HG02938 (cell line): ENCODE data around the gene ATP6V0B.
A peak's percentile ranks its signal among the peaks of the same experiment; 100 is the strongest.

Experiments used
- ATAC-seq: cut with Tn5 transposase; IDR thresholded peaks from one replicate; pipeline ENCODE4 v1.9.1; 2021; ENCODE audit warnings: mild to moderate bottlenecking, moderate library complexity; ENCODE audit not compliant: unreplicated experiment

ATP6V0B gene

DNA sequence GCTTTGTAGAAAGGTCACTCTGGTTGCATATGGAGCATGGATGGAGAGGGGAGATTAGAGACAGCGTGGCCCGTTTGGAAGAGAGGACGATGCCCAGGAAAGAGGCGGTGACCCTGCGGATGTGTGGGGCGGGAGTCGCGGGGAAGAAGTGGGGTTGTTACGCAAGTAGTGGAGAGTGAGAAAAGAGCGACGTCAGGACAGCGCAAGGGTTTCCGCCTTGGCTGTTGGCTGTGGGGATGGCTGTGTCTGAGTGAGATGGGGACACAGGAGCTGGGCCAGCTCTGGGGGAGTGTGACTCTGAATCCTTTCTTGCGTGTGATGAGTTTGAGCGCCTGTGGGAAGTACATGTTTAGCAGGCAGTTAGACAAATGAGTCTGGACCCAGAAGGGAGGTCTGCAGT, 8.0 kb downstream of the ATP6V0B start:
- no peak for ATAC-seq

DNA sequence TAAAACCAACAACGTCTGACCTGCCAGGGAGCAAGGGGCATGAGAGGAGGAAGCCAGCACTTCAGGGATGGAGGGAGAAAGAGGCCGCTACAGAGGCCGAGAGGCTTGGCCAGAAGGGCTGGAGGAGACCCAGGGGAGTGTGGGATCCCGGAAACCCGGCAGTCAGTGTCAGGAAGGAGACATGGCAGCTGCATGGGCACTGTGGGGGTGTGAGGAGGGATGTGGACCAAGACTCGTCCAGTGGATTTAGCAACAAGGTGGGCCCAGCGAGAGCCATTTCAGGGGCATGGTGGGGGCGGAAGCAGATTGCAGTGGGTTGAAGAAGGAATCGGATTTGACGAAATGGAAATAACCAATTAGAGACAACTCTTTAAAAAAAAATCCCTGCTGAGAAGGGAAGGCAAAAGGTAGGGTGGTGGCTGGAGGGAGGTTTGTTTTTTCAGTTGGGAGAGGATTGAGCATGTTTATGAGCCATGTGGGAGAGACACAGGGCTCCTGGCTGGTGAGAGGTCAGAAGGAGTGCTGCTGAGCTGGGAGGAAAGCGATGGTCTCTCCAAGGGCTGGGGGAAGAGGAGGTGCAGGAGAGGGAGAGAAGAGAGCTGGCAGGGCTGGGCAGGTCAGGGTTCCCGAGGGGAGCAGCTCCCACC, 8.6 kb downstream of the ATP6V0B start:
- ATAC-seq, result no peak

DNA sequence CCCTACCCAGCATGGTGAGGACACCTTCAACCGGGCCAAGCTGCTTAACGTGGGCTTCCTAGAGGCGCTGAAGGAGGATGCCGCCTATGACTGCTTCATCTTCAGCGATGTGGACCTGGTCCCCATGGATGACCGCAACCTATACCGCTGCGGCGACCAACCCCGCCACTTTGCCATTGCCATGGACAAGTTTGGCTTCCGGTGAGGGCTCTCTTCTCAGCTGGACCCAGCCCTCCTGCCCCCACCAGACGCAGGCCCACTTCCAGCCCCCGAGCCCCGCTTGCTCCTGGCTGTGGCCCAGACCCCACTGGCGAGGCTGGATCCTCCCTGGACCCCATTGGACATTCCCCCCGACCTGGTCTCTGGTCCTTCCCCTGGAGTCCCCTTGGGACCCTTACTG, 10.1 kb downstream of the ATP6V0B start:
- no peak for ATAC-seq

DNA sequence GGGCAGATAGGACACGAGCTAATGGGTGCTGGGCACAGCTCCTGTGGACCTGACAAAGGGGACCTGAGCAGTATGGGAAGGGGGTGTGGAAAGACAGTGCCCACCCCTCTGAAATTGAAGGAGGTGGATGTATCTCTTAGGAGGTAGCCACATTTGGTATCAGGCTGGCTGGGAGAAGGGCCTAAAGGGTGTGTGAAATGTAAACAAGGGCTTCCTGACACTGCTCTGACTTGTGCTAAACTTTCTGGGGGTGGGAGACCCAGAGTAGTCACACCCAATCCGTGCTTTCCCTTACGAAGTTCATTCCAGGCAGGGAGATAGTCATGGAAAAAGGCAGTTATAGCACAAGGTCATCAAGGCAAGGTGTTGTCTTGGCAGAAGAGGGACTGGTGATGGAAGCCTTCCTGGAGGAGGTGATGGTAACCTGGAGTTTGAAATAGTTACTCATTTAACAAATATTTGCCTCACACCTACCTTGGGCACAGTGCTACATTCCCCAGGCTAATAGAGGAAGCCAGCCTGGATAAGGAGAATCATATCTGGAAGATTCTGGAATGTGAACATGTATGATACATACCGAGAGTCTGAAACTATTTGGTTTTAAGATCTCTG, 11.3 kb downstream of the ATP6V0B start:
- no peak for ATAC-seq

DNA sequence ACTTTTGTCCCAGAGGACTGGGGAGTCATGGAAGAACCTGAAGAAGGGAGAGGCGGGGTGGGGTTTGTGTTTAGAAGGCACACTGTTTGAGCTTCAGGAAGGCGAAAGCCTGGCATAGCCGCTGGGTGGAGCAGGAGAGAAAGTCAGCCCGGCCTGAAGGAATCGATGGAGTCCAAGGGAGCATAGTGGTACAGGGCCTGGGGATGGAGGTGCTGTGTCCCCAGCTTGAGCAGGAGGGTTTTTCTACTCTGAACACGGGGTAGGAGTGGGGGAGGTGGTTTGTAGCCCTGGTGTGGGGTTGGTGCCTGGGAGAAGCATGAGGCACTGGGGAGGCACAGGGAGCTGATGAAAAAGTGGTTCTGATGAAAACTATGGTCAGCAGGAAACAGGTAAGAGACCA, 12.0 kb downstream of the ATP6V0B start:
- ATAC-seq, result no peak

DNA sequence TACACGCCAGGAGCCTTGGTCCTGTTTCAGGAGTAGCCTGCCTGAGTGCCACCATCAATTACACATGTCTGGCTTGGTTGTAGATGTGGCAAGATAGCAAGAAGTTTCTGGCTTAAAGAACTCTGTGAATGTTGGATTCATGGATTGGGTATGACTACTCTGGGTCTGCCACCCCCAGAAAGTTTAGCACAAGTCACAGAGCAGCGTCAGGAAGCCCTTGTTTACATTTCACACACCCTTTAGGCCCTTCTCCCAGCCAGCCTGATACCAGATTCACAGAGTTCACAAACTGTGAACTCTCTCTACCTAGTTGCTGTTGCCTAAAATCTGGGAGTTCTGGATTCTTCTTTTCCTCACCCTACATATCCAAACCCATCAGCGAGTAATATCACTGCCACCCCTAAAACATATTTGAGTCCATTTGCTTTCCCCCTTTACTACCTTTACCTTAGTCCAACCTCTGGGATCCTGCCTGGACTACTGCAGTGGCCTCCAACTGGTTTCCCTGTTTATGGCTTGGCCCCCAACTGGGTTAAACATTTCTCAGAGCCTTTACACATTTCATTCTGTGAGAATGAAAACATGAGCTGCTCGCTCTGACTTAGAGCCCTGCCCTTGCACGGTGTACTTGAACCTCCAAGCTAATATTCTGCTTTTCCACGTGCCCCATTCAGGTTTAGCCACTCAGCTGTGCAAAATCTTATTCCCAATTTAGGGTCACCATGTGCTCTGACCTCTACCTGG, 12.6 kb downstream of the ATP6V0B start:
- no peak for ATAC-seq

DNA sequence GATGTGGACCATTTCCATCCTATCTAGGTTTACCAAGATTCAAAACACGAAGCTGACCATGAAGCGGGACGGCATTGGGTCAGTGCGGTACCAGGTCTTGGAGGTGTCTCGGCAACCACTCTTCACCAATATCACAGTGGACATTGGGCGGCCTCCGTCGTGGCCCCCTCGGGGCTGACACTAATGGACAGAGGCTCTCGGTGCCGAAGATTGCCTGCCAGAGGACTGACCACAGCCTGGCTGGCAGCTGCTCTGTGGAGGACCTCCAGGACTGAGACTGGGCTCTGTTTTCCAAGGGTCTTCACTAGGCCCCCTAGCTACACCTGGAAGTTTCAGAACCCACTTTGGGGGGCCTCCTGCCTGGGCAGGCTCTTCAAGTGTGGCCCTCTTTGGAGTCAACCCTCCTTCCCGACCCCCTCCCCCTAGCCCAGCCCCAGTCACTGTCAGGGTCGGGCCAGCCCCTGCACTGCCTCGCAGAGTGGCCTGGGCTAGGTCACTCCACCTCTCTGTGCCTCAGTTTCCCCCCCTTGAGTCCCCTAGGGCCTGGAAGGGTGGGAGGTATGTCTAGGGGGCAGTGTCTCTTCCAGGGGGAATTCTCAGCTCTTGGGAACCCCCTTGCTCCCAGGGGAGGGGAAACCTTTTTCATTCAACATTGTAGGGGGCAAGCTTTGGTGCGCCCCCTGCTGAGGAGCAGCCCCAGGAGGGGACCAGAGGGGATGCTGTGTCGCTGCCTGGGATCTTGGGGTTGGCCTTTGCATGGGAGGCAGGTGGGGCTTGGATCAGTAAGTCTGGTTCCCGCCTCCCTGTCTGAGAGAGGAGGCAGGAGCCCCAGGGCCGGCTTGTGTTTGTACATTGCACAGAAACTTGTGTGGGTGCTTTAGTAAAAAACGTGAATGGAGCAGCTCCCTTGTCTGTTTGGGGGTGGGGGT, 15.8 kb downstream of the ATP6V0B start:
- ATAC-seq, result no peak

DNA sequence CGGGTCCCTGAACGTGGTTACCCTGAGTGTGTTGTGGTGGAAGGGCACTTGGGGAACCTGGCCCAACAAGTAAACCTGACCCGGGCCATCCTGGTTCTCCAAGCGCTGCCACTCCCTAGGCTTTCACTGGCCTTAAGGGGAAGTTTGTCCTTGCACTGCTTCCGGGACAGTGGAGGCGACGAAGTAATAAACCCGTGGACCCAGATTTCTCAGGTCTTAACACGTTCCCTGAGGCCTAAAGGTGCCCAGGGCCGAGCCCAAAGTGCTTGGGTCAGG, 16.4 kb downstream of the ATP6V0B start:
- no peak for ATAC-seq

DNA sequence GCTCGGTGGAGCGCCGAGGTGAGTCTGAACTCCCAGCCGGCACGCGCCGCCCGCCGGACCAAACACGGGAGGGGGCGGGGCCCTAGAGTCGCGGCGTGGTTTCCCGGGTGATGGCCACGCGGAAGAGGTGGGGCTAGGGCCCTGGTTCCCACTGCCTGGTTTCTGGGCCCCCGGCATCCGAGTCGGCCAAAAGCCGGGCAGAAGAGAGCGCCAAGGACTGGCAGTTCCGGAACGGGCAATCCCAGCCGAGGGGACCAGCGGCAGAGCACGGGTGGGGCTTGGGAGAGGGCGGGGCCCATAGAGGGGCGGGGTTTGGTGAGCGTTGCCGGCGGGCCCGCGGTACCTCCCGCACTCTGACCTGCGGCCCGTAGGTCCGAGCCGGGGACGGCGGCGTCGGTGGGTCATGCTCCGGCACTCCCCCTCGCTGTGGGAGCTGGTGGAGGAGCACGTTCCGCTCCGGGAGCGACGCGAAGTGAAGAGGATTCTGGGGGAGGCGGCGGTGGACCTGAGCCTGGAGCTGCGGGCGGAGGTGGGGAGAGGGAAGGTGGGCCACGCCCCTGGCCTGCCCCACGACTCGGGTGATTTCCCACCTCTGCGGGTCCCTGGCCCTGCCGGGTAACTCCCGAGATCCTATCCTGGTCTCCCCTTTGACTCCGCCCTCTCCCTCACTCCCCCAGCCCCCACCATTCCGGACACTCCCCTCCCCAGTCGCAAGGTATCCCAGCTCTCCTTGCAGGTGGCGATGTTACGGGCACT, 16.9 kb downstream of the ATP6V0B start, which contains the start of gene CCDC24:
TSS of gene CCDC24 (plus strand) at position 124 of the 756 bp plus-strand sequence. CDS start at position 404, 280 bp downstream.
- ATAC-seq, result peak; percentile 72

DNA sequence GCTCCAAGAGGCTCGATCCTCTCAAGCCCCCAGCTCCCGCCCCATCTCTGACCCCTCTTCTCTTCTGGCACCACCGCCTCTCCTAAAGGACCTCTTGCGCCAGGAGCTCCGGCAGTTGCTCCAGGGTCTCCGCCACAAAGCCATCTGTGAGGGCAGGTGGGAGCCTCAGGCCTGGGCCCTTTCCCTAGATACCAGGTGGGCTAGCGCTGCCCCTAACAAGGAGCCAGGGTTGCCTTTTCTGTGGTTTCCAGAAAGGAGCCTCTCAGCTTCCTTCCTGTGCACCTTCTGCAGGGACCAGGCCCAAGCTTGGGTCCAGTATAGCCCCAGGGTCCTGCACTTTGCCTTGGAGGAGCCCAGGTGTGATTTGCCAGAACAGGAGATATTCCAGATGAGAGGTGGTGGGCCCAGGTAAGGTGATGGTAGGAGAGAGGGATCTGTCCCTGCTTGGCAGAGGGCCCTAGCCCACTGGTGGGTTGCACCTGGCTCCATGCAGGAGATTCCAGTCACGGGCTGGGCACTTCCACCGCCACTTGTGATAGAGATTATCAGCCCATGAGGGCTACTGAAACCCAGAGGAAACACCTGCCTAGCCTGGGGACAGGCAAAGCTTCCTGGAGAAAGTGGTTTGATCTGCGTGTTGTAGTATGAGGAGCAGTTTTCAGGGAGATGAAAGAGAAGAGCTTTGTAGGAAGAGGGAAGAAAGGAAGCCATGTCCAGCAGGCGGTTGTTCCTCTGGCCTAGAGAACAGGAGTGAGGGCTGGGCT, 17.7 kb downstream of the ATP6V0B start:
- no peak for ATAC-seq

DNA sequence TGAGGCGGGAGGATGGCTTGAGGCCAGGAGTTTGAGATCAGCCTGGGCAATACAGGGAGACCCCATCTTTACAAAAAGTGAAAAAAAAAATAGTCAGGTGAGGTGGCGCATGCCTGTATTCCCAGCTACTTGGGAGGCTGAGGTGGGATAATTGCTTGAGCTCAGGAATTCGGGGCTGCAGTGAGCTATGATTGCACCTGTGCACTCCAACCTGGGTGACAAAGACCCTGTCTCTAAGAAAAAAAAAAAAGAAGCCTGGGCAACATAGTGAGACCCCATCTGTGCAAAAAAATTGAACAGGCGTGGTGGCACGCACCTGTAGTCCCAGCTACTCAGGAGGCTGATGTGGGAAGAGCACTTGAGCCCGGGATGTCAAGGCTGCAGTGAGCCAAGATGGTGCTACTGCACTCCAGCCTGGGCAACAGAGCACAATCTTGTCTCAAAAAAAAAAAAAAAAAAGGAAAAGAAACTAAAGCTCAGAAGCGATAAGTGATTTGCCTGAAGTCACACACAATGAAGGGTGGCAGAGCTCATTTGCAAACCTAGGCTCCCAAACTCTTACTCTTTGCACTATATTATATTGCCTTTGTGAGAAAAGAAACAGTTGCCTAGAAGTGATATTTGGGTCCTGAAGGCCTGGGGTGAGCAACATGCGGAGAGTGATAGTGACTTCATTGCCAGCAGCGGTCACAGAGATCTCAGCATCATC, 18.6 kb downstream of the ATP6V0B start:
- no peak for ATAC-seq

DNA sequence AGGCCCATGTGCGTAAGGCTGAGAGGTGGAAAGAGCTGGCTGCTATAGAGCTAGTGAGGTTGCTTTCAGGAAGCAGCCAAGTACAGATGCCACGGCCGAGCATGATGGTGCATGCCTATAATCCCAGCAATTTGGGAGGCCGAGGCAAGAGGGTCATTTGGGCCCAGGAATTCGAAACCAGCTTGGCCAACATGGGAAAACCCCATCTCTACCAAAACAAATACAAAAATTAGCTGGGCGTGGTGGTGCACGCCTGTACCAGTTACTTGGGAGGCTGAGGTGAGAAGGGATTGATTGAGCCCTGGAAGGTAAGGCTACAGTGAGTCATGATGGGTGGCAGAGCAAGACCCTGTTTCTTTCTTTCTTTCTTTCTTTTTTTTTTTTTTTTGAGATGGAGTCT, 19.3 kb downstream of the ATP6V0B start:
- no peak for ATAC-seq

DNA sequence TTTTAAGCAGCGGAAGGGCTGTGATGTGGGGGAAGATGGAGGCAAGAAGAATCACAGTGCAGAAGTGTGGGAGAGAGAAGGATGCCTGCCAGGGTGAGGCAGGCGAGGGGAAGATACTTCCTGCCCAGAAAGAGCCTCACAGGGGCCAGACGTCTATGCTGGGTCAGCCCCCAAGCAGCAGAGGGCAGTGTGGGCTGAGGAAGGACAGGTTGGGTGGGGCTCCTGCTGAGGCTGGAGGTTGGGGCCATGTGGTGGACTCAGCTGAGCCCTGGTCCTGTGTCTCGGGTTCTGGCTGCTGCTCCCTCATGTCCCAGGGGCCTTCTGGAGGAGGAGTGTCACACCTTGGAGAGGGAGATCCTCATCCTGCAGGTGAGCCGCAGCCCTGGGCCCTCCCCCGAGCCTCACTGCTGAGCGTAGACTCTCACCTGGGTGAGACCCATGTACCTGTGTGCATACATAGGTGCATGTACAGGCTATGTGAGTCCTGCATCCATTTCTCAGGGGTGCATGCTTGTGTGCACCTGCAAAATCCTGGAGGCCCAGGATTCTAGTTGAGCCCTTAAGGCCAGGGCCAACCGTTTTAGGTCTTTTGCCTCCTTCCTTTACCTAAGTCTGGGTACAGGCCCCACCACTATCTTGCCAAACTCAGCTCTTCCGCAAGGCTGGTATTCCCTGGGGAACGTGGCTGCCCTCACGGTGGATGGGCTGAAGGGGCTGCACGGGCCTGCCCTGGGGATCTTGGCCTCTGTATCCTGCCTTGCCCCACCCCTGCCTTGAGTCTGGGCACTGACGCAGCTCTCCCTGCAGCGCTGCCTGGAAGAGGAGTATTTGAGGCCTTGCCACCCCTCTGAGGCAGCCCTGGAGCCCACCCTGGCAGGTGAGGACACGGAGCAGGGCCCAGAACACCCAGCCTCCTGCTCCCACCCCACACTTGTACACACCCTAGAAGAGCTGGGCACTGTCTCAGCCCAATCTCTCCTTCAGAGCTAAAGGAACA, 20.3 kb downstream of the ATP6V0B start:
- no peak for ATAC-seq

DNA sequence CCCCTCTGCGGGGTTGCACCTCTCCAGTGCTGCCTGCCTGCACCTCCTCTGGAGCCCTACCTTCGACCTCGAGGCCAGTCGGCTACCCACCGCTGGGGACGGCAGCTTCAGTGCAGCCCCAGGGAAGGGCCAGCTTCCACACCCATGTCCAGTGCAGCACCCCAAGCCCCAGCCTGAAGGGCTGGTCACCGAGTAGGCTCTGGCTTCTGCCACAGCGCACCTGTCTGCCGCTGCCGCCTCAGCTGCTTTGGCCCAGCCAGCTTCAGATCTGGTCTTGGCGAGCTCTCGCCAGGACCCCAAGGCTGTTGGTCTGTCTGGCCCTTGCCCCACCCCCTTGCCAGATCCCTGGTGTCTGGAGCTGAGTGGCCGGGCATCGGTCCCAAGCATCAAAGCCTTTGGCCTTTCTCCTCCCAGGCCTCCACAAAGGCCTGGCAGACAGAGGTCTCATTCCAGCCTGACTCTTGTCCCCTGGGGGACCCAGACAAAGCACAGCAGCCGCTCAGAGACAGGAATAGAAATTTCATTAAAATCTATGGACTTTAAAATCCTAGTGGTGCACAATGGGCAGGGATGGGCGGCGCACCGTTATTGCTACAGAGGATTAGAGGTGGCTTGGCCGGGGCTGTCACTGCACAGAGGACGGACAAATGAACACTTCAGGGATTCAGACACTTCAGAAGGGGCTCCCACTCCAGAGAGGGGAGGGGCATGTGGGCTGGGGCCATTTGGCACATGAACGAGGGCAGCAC, 21.4 kb downstream of the ATP6V0B start:
- no peak for ATAC-seq

DNA sequence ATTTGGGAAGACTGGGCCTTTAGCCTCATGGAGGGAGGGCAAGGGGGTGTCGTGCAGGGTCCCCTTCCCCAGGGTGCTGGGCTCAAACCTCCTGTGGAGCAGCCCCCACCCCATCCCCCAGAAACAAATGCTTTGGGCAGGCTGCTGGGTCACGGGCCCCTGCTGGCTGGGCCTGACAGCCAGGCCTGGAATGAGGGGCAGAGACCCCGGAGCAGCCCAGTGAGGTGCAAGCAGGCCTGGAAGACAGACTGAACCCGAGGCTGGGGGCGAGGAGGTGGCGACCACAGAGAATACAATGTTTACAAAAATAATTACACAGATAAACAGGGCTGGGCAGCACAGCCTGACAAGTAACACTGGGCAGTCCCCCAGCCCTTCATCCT, 22.0 kb downstream of the ATP6V0B start:
- ATAC-seq, result no peak

DNA sequence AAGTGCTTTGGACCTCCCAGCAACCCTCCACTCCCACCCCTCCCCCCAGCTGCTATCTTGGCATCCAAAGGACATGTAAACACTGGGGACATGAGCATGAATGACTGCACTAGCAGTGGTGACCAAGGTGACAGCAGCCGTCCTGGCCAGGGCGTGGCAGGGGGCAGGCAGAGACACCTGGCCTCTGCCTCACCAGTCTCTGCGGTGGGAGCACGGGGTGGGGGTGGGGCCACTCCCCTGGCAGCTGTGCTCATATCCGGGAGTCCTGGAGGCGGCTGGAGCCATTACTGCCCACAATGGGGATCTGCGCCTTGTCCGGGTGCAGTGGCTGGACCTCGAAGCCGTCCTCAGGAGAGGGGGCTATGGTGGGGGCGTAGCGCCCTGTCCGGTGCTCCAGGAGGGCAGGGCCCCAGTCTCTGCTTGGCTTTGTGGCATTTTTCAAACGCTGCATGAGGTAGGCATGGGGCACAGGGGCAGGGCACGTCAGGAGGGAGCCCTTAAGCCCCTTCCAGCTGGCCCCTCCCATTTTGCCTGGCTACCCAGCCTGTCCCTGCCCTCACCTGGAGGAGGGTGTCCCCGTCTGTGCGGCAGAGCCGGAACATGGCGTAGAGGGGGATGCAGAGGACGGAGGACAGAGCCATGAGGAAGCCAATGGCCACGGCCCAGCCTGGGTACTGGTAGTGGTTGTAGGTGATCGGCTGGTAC, 22.7 kb downstream of the ATP6V0B start:
- ATAC-seq, result no peak

DNA sequence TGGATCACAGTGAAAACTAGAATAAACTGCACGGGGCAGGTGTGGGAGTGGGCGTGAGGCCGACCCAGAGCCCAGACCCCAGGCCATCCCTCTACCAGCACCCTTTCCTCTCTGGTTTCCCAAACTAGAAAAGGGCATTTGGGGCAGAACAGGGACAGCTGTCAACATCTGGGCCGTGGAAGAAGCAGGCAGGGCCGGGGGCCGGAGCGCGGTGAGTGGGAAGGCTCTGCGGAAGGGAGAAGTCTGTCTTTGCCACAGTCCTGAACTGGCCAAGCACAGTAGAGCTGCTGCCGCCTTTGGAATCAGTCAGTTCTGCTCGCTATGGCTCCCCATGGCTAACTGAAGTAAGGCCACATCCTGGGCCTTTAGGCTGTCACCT, 23.2 kb downstream of the ATP6V0B start:
- ATAC-seq, result no peak
